ENCODE results near the gene TOP2A.

DNA sequence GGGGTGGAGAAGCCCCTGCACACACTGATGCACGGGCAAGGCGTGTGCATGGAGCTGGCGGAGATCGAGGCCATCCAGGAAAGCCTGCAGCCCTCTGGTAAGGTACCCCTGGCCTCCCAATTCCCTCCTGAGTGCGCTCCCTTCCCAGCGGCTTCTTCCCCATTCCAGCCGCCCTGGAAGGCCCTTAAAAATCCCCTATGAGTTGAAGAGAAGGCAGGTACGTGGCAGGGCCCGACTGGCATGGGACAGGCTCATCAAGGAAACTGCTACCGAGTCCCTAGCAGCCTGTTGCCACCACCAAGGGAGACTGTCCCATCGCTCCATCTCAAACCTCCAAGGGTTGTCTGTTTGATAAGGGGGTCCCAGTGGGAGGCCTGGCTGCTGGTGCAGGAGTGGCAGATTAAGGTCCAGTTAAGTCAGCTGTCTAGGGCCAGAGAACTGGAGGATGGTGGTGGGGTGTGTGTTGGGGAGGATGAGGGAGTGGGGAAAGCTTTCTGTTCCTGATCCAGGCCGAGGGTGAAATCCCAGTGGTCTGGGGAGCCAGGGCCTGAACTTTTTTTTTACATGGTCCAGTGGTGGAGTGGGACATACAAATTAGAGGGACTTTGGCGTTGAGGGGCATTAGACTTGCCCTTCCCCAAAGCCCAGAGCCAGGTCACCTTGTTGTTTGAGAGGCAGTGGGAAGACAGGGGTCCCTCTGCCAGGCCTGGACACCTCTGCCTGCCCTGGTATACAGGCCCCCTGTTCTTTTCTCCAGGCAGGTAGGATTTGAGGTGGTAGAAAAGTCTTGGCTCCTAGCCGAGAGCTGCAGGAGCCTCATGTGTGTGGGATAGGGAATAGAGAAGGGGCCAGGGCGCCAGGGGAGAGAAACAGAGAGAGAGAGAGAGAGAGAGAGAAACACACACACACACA, 26.5 kb upstream of the TOP2A start:
- peak in 1 of 12 donors; percentile 2 for TF ChIP-seq CTCF (IDR thresholded peaks at IDR 0.05)
- TF ChIP-seq POLR2A (IDR thresholded peaks at IDR 0.05) = no peak
